ENCODE results near the gene GALNT10. TPM values are rescaled to one million over a fixed set of nuclear protein-coding genes. Genes with fewer than 3 reads are reported as not detected.

The GALNT10 gene
- total and polyA plus RNA-seq, 9 of the 15 experiments (the other 6 are each of a cell fraction or from before 2014, with no cell fraction given): 4.6 to 37.1 (median 13.3) TPM

GRCh38 chr5:154373729-154374179 is 183.2 kb downstream of the GALNT10 start (continued):
- TF ChIP-seq ZNF280B (CRISPR knock-in tag; IDR thresholded peaks at IDR 0.05) (no peak), ZNF79 (CRISPR knock-in tag; IDR thresholded peaks at IDR 0.05; ENCODE audit: low read depth) (no peak), ZSCAN29 (IDR thresholded peaks at IDR 0.05) (no peak; the same call in 1 of the 2 replicates), UBTF (IDR thresholded peaks at IDR 0.05; ENCODE audit: borderline replicate concordance in 1 of 2, low read depth in 2 of 2, low read length in 2 of 2) (no peak), PKNOX1 (IDR thresholded peaks at IDR 0.05) (peak; percentile 60; the same call in 1 of the 2 replicates), HLTF (IDR thresholded peaks at IDR 0.05) (0 out of 2 replicates have a peak, but pooled peaks have one; percentile 54), CBX3 (IDR thresholded peaks at IDR 0.05; ENCODE audit: borderline replicate concordance in 1 of 2, low read length in 2 of 2) (no peak), TFE3 (CRISPR knock-in tag; IDR thresholded peaks at IDR 0.05) (no peak), HEY1 (CRISPR knock-in tag; IDR thresholded peaks at IDR 0.05; ENCODE audit: borderline replicate concordance) (no peak), ZSCAN32 (CRISPR knock-in tag; IDR thresholded peaks at IDR 0.05) (no peak), PRPF4 (IDR thresholded peaks at IDR 0.05; ENCODE audit: insufficient read depth, low read depth, low read length, poor library complexity, severe bottlenecking) (no peak), HDAC6 (IDR thresholded peaks at IDR 0.05; ENCODE audit: low read depth, low read length) (no peak), LARP7 (IDR thresholded peaks at IDR 0.05) (no peak), CAMTA2 (CRISPR knock-in tag; conservative IDR thresholded peaks at IDR 0.05) (no peak), ZBTB12 (CRISPR knock-in tag; IDR thresholded peaks at IDR 0.05) (no peak), JUND (IDR thresholded peaks at IDR 0.05; ENCODE audit: borderline replicate concordance, low read depth, low read length) (peak; percentile 51; the same call in 1 of the 2 replicates), JUND (tag; IDR thresholded peaks at IDR 0.05; ENCODE audit: borderline replicate concordance, low read depth, low read length) (no peak; the same call in 2 of the 3 replicates), ZNF311 (CRISPR knock-in tag; IDR thresholded peaks at IDR 0.05) (peak; percentile 72), NR2C1 (IDR thresholded peaks at IDR 0.05) (0 out of 2 replicates have a peak, but pooled peaks have one; percentile 20), NR2C1 (tag; IDR thresholded peaks at IDR 0.05) (no peak), STAT5A (IDR thresholded peaks at IDR 0.05; ENCODE audit: borderline replicate concordance, low read length) (peak; percentile 87), ESRRA (IDR thresholded peaks at IDR 0.05; ENCODE audit: borderline replicate concordance, low read depth) (no peak)

Data from K562 (cell line).